Psoas muscle (tissue), 8 donors: ENCODE data around the gene PPP3R2. TPM values are rescaled to one million over a fixed set of nuclear protein-coding genes. Genes with fewer than 3 reads are reported as not detected.

Experiments
- ATAC-seq, 4 donors: fragments of 200-7000 bp; cut with Tn5 transposase; one replicate each; pipeline ENCODE4 v1.9.1; 2020; ENCODE audit warnings: moderate library complexity in 3 of 4, mild to moderate bottlenecking in 2 of 4
- DNase-seq, 2 donors: peaks; one replicate each; pipeline ENCODE4 v3.0.0-alpha.2; 2020
- H3K27ac ChIP-seq: fragments of 200-600 bp; one replicate; pipeline ENCODE4 v1.8.0; 2022
- H3K27me3 ChIP-seq, 3 donors: fragments of 200-600 bp in 1 of 3; one replicate each; pipeline versions ENCODE4 v1.6.1 to v1.8.0; 2013 to 2022; ENCODE audit warnings: low read length in 2 of 3, mild to moderate bottlenecking in 2 of 3, moderate library complexity in 1 of 3; ENCODE audit not compliant: insufficient read depth in 3 of 3
- H3K36me3 ChIP-seq, 2 donors: fragments of 200-600 bp in 1 of 2; one replicate each; pipeline versions ENCODE4 v1.6.1 to v1.8.0; 2013 to 2022; ENCODE audit warnings: low read depth in 1 of 2, mild to moderate bottlenecking in 1 of 2, moderate library complexity in 1 of 2; ENCODE audit not compliant: insufficient read depth in 1 of 2
- H3K4me1 ChIP-seq: fragments of 200-600 bp; one replicate; pipeline ENCODE4 v1.8.0; 2022
- H3K4me3 ChIP-seq: fragments of 200-600 bp; one replicate; pipeline ENCODE4 v1.8.0; 2022; ENCODE audit warnings: mild to moderate bottlenecking
- H3K9me3 ChIP-seq: fragments of 200-600 bp; one replicate; pipeline ENCODE4 v1.8.0; 2022
- CTCF ChIP-seq: fragments of 200-600 bp; IDR thresholded peaks from one replicate; pipeline ENCODE4 v1.8.0; 2022; ENCODE audit warnings: antibody characterized with exemption
- WGBS, 3 donors: extraction: QIAGEN DNeasy Blood & Tissue Kit; methylation state at CpG; one replicate each; pipeline versions ENCODE4 v1.1.6 to v1.1.7; 2013; 5-methylcytosine and 5-hydroxymethylcytosine counted together
- intact Hi-C, 2 donors: fragments of 100-400 bp; cut with DNase I; formaldehyde crosslinking; loops; one replicate each; pipeline versions ENCODE4 v1.11.0 to v1.14.2; 2022
- polyA plus RNA-seq, 3 donors: library from polyadenylated mRNA; stranded (reverse); fragments of 200-250 nt; gene quantifications; one replicate each; pipeline ENCODE4 v1.2.3, GENCODE V29; 2013
- total RNA-seq, 4 donors: library from RNA; stranded (reverse); fragmentation: NEBNext Ultra II Directional in 2 of 4; extraction: Animal tissue kit (Norgen Biotek cat#: 25700) in 2 of 4; gene quantifications; one replicate each; pipeline versions ENCODE4 v1.2.1 to v1.2.4, GENCODE V29; 2021 to 2023
- donor health status: healthy with polysubstance abuse.
- donor health status: DM: no; HTN: no; CAD: no; lungs with moderate emphysema.
- donor health status: Bipolar disorder and iron deficiency.
- donor health status: healthy.
- donor health status: DM: yes; HTN: yes; CAD: no.
- donor health status: DM: no; HTN: no; CAD: no.
- donor health status: DM: no; HTN: no; CAD: no.
- donor health status: DM: yes; HTN: yes; CAD: no.

Gene PPP3R2
- total and polyA plus RNA-seq, 7 donors, result not detected

DNA sequence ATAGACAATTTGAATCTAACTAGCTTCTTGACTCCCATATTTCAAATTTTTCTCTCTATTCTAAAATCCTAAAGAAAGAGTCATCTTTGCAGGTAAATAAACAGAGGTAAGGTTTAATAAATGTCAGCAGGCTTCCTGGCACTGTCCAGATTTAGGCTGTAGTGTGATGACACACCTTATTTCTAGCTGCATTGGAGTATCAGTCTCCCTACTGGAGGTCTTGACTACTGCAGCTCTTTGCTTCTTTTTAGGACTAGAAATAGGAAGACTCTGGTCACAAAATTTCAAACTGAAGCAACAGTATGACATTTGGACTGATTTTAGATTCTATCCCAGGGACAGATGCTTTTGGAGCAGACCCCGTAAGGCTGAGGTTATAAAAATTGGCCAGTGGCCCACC is 40.7 kb upstream of the PPP3R2 start:
- no peak overlapping the region for H3K27ac ChIP-seq
- no peaks in the 10 kb centered on the region for H3K27me3 ChIP-seq
- intact Hi-C loops, result no loop called here
- no peak for ATAC-seq
- no peak overlapping the region for H3K4me3 ChIP-seq
- H3K4me1 ChIP-seq, result no peaks in the 10 kb centered on the region
- H3K9me3 ChIP-seq, result no peaks in the 10 kb centered on the region
- TF ChIP-seq CTCF, result no peak
- WGBS, 3 donors, result 54 to 70% (median 64%) methylated on average over 1 of the region's 1 CpG
- no peak for DNase-seq
- H3K36me3 ChIP-seq, result no peaks in the 10 kb centered on the region

GRCh38 chr9:101634741-101635409 is 40.1 kb upstream of the PPP3R2 start:
- no peak overlapping the region for H3K4me3 ChIP-seq
- H3K36me3 ChIP-seq, result no peaks in the 10 kb centered on the region
- intact Hi-C loops, result no loop called here
- TF ChIP-seq CTCF, result no peak
- no peak for DNase-seq
- no peaks in the 10 kb centered on the region for H3K9me3 ChIP-seq
- H3K27me3 ChIP-seq, result no peaks in the 10 kb centered on the region
- no peaks in the 10 kb centered on the region for H3K4me1 ChIP-seq
- WGBS, 3 donors, result 68 to 76% (median 73%) methylated on average over 4 of the region's 4 CpGs
- no peak for ATAC-seq
- H3K27ac ChIP-seq, result no peak overlapping the region

DNA sequence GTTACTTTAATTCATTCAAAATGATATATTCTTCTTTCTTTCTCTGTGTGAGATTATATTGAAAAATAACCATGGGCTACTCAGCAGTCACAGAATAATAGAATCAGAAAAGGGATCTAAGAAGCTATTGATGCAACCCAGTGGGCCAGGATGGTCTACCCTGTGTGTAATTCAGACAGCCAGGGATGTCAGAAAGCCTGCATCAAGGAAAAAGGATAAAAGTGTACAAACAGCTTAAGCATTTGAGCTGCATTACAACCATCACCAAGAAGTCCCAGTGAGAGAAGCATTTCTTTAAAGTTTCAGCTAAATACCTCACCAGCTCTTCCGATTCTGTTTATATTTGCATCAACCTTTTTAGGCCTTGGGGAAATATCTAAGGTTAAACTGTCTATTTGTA is 37.8 kb upstream of the PPP3R2 start:
- no peaks in the 10 kb centered on the region for H3K9me3 ChIP-seq
- H3K4me3 ChIP-seq, result no peak overlapping the region
- ATAC-seq (no peak), DNase-seq (no peak)
- TF ChIP-seq CTCF, result no peak
- no peaks in the 10 kb centered on the region for H3K27me3 ChIP-seq
- no peak overlapping the region for H3K27ac ChIP-seq
- no peaks in the 10 kb centered on the region for H3K4me1 ChIP-seq
- whole genome bisulfite sequencing, 3 donors, result 90 to 95% (median 94%) methylated on average over 1 of the region's 1 CpG
- intact Hi-C loops, result no loop called here
- H3K36me3 ChIP-seq, result no peaks in the 10 kb centered on the region

DNA sequence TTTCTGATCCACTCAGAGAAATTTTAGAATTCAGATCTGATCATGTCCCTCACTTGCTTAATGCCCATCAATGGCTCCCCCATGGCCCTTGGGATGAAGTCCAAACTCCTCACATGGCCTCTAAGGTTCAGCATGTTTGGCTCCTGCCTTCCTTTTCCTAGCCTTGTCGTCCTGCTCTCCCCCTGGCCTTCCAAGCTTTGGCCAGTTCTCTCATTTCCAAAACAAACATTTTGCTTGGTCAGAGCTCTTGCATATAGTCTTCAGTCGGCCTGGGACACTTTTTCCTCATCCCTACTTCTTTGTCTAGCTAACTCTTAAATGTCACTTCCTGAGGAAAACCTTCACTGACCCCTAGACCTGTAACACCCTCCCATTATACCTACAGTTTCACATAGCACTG is 37.1 kb upstream of the PPP3R2 start:
- Histone ChIP-seq H3K27ac (no peak overlapping the region), H3K4me1 (no peaks in the 10 kb centered on the region), H3K9me3 (no peaks in the 10 kb centered on the region), H3K4me3 (no peak overlapping the region), H3K27me3 (no peaks in the 10 kb centered on the region), H3K36me3 (no peaks in the 10 kb centered on the region)
- no peak for ATAC-seq
- intact Hi-C loops, result no loop called here
- DNase-seq, result no peak
- whole genome bisulfite sequencing, 3 donors, result 22 to 32% (median 29%) methylated on average over 2 of the region's 2 CpGs
- no peak for TF ChIP-seq CTCF

DNA sequence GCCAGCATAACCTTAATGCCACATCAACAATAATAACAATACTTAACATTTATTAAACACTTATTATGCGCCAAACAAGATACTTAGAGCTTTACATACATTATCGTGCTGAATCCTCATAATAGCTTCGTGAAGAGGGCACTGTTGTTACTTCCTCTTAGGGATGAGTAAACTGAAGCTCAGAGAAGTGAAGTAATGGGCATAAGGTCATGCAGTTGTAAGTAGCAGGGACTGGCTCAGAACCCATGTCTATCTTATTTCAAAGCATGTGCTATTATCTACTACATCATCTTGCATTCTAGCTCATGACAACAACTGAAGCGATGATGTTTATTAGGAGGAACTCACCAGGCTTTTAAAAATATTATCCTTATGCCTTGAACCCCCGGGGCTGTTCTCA is 34.9 kb upstream of the PPP3R2 start:
- H3K27ac ChIP-seq, result no peak overlapping the region
- no peak for TF ChIP-seq CTCF
- H3K4me3 ChIP-seq, result no peak overlapping the region
- no peaks in the 10 kb centered on the region for H3K27me3 ChIP-seq
- H3K9me3 ChIP-seq, result no peaks in the 10 kb centered on the region
- no peaks in the 10 kb centered on the region for H3K36me3 ChIP-seq
- H3K4me1 ChIP-seq, result no peaks in the 10 kb centered on the region
- DNase-seq, result no peak
- no peak for ATAC-seq
- 76 to 79% (median 79%) methylated on average over 5 of the region's 5 CpGs for WGBS, 3 donors
- intact Hi-C loops, result no loop called here
